Progenitor cell of endocrine pancreas (in vitro differentiated cells): ENCODE results near the gene RNF213. TPM values are rescaled to one million over a fixed set of nuclear protein-coding genes. Genes with fewer than 3 reads are reported as not detected.
"Not testable (repeated sequence)": the region's sequence is repeated elsewhere in the genome, so short reads cannot be mapped to it uniquely, and the experiment has no call there.

ENCODE experiments used
- DNase-seq: peaks from one replicate; pipeline ENCODE4 v3.0.0; 2021; ENCODE audit warnings: low spot score; ENCODE audit not compliant: unreplicated experiment
- H3K27ac Mint-ChIP-seq: 2 replicates; pipeline ENCODE4 v1.8.0; 2021; ENCODE audit warnings: mild to moderate bottlenecking, moderate library complexity, mixed read lengths
- H3K27me3 Mint-ChIP-seq: 2 replicates; pipeline ENCODE4 v1.8.0; 2021; ENCODE audit warnings: mixed read lengths
- H3K36me3 Mint-ChIP-seq: 2 replicates; pipeline ENCODE4 v1.8.0; 2022; ENCODE audit warnings: mixed read lengths; ENCODE audit not compliant: insufficient read depth
- H3K4me1 Mint-ChIP-seq: 2 replicates; pipeline ENCODE4 v1.8.0; 2021; ENCODE audit warnings: low read depth, mixed read lengths
- H3K4me3 Mint-ChIP-seq: 2 replicates; pipeline ENCODE4 v1.8.0; 2021; ENCODE audit warnings: low read depth, mild to moderate bottlenecking, moderate library complexity, mixed read lengths
- H3K9me3 Mint-ChIP-seq: 2 replicates; pipeline ENCODE4 v1.8.0; 2021; ENCODE audit warnings: low read depth, mixed read lengths
- total RNA-seq: library from RNA; stranded (reverse); gene quantifications from 2 replicates; pipeline ENCODE4 v1.2.1, GENCODE V29; 2021
- TF ChIP-seq, protein P1 (sequence below): fragments of 200-600 bp; sonication (generic); IDR thresholded peaks from one replicate; pipeline ENCODE4 v1.5.0; 2021; ENCODE audit warnings: antibody characterized with exemption, mild to moderate bottlenecking; ENCODE audit not compliant: unreplicated experiment

RNF213 gene
- total RNA-seq, 1 donor from 2014 or later, result 57.6 TPM

DNA sequence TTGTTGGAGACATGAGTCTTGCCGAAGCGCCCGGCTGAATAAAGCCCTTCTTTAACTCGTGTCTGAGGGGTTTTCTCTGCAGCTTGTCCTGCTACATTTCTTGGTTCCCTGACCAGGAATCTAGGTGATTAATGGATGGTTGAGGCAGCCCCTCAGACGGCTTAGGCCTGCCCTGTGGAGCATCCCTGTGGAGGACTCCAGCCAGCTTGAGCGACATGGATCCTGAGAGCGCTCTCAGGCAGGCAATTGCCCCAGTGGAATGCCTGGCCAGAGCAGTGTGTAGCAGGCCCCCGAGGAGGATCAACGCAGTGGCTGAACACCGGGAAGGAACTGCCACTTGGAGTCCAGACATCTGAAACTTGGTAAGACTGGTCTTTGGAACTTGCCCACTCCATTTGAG lies 137.0 kb downstream of the RNF213 start:
- Mint-ChIP-seq H3K27me3 (peaks cover 3% of the 10 kb centered on the region), H3K27ac (no peak overlapping the region), H3K4me1 (no peaks in the 10 kb centered on the region), H3K36me3 (peaks cover 5% of the 10 kb centered on the region), H3K4me3 (no peak overlapping the region), H3K9me3 (no peaks in the 10 kb centered on the region)
- TF ChIP-seq, protein P1, sequence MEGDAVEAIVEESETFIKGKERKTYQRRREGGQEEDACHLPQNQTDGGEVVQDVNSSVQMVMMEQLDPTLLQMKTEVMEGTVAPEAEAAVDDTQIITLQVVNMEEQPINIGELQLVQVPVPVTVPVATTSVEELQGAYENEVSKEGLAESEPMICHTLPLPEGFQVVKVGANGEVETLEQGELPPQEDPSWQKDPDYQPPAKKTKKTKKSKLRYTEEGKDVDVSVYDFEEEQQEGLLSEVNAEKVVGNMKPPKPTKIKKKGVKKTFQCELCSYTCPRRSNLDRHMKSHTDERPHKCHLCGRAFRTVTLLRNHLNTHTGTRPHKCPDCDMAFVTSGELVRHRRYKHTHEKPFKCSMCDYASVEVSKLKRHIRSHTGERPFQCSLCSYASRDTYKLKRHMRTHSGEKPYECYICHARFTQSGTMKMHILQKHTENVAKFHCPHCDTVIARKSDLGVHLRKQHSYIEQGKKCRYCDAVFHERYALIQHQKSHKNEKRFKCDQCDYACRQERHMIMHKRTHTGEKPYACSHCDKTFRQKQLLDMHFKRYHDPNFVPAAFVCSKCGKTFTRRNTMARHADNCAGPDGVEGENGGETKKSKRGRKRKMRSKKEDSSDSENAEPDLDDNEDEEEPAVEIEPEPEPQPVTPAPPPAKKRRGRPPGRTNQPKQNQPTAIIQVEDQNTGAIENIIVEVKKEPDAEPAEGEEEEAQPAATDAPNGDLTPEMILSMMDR, result no peak
- no peak for DNase-seq

- not testable (repeated sequence) for H3K4me1 Mint-ChIP-seq, H3K27me3 Mint-ChIP-seq, DNase-seq, H3K36me3 Mint-ChIP-seq, H3K9me3 Mint-ChIP-seq, H3K4me3 Mint-ChIP-seq
- peak overlapping the region; percentile 19 for H3K27ac Mint-ChIP-seq
Observed at GRCh38 chr17:80401086-80401485, 140.4 kb downstream of the RNF213 start.

DNA sequence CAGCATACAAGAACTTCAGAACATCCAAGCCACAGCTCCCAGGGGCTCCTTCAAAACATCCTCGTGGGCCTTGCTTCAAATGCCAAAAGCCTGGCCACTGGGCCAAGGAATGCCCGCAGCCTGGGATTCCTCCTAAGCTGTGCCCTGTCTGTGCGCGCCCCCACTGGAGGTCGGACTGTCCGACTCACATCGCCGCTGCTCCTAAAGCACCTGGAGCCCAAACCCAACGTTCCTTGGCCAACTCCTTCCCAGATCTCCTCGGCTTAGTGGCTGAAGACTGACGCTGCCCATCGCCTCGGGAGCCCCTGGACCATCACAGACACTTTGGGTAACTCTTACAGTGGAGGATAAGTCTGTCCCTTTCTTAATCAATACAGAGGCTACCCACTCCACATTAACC lies 141.4 kb downstream of the RNF213 start:
- H3K27me3 Mint-ChIP-seq, H3K27ac Mint-ChIP-seq, H3K4me1 Mint-ChIP-seq, DNase-seq, H3K36me3 Mint-ChIP-seq, H3K4me3 Mint-ChIP-seq, H3K9me3 Mint-ChIP-seq: not testable (repeated sequence)

DNA sequence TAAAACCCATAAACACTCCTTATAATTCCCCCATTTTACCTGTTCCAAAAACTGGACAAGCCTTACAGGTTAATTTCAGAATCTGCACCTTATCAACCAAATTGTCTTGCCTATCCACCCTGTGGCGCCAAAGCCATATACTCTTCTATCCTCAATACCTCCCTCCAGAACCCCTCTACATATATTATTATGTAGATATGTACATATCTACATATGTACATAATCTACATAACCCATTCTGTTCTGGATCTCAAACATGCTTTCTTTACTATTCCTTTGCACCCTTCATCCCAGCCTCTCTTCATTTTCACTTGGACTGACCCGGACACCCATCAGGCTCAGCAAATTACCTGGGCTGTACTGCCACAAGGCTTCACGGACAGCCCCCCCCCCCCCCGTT lies 142.3 kb downstream of the RNF213 start:
- H3K9me3 Mint-ChIP-seq, result no peaks in the 10 kb centered on the region
- no peaks in the 10 kb centered on the region for H3K4me1 Mint-ChIP-seq
- H3K36me3 Mint-ChIP-seq, result no peaks in the 10 kb centered on the region
- DNase-seq, result no peak
- H3K4me3 Mint-ChIP-seq, result no peak overlapping the region
- peaks cover 3% of the 10 kb centered on the region for H3K27me3 Mint-ChIP-seq
- TF ChIP-seq, protein P1, result no peak
- no peak overlapping the region for H3K27ac Mint-ChIP-seq

- Mint-ChIP-seq H3K27ac (no peak overlapping the region), H3K4me3 (no peak overlapping the region), H3K4me1 (peaks cover 7% of the 10 kb centered on the region), H3K27me3 (no peaks in the 10 kb centered on the region), H3K9me3 (no peaks in the 10 kb centered on the region), H3K36me3 (no peaks in the 10 kb centered on the region)
- TF ChIP-seq, protein P1, result no peak
- no peak for DNase-seq
Observed at GRCh38 chr17:80406146-80406545, 145.5 kb downstream of the RNF213 start.

DNA sequence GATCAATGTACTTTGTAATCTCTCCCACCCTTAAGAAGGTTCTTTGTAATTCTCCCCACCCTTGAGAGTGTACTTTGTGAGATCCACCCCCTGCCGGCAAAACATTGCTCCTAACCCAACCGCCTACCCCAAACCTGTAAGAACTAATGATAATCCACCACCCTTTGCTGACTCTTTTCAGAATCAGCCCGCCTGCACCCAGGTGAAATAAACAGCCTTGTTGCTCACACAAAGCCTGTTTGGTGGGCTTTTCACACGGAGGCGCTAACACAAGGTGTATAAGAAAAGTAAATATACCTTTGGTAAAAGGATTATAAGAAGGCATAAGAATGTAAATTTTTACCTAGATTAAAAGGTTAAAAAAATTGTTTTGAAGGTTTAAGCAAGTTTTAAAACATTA lies 147.3 kb downstream of the RNF213 start:
- DNase-seq, H3K27ac Mint-ChIP-seq, H3K9me3 Mint-ChIP-seq, H3K4me1 Mint-ChIP-seq, H3K27me3 Mint-ChIP-seq, H3K4me3 Mint-ChIP-seq, H3K36me3 Mint-ChIP-seq: not testable (repeated sequence)
- TF ChIP-seq, protein P1, result peak; percentile 22
